Skeletal muscle cell (primary cell): ENCODE results near the gene C5orf15.
A peak's percentile ranks its signal among the peaks of the same experiment; 100 is the strongest.
"Not testable (repeated sequence)": the region's sequence is repeated elsewhere in the genome, so short reads cannot be mapped to it uniquely, and the experiment has no call there.

Source experiments
- DNase-seq: peaks from one replicate; pipeline ENCODE4 v3.0.0-alpha.2; 2010; ENCODE audit warnings: low read depth
- H3K4me3 ChIP-seq: 2 replicates; pipeline ENCODE4 v1.5.1; 2011; ENCODE audit warnings: low read depth, mild to moderate bottlenecking, control low read depth, low read length, moderate library complexity

The C5orf15 gene

DNA sequence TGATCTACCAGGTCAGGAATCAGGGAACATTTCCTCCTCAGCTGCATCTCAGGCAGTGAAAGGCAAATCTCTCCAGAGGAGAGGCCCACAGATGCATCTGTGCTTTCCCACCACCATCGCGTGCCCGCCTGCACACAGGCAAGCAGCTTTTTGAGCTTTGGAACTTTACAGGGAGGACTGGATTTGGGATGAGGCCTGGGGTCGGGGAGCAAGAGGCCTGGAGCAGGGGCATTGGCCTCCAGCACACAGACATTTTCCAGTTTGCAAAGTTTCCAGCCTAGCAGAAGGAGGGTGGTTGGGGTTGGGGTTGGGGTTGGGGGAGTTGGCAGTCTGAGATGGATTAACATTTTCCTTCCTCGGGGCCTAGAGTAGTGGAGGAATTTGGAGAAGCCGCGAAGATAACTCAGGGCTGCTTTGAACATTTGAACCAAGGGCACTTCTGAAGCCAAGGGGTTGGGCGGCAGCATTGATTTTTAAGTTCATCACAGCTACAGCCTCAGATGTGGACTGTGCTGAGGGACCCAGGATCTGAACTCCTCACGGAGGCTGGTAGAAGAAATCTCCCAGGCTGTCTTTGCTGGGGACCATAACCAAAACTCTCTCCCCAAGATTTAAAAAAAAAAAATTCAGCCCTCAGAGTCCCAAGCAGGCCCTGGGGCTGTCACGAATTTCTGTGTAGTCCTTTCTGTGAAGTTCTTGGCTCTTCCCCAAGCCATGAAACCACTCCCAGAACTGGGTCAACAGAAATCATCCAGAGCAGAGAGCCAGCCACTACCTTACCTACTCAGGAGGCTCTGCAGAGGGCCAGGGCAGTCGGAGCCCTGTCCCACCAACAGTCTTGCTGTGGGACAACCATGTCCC is 25.6 kb downstream of the C5orf15 start:
- DNase-seq: no peak
- no peak overlapping the region for H3K4me3 ChIP-seq

GRCh38 chr5:133941456-133942196 is 26.8 kb downstream of the C5orf15 start:
- DNase-seq: no peak
- H3K4me3 ChIP-seq: no peak overlapping the region

DNA sequence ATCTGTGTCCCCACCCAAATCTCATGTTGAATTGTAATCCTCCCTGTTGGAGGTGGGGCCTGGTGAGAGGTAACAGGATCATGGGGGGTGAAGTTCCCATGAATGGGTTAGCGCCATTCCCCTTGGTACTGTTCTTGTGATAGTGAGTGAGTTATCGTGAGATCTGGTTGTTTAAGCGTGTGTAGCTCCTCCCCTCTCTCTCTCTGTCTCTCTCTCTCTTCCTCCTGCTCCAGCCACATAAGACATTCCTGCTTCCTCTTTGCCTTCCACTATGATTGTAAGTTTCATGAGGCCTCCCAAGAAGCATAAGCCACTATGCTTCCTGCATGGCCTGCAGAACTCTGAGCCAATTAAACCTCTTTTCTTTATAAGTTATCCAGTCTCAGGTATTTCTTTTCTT is 28.8 kb downstream of the C5orf15 start:
- no peak overlapping the region for H3K4me3 ChIP-seq
- DNase-seq: no peak

GRCh38 chr5:133938929-133939328 is 29.5 kb downstream of the C5orf15 start:
- no peak overlapping the region for H3K4me3 ChIP-seq
- no peak for DNase-seq

DNA sequence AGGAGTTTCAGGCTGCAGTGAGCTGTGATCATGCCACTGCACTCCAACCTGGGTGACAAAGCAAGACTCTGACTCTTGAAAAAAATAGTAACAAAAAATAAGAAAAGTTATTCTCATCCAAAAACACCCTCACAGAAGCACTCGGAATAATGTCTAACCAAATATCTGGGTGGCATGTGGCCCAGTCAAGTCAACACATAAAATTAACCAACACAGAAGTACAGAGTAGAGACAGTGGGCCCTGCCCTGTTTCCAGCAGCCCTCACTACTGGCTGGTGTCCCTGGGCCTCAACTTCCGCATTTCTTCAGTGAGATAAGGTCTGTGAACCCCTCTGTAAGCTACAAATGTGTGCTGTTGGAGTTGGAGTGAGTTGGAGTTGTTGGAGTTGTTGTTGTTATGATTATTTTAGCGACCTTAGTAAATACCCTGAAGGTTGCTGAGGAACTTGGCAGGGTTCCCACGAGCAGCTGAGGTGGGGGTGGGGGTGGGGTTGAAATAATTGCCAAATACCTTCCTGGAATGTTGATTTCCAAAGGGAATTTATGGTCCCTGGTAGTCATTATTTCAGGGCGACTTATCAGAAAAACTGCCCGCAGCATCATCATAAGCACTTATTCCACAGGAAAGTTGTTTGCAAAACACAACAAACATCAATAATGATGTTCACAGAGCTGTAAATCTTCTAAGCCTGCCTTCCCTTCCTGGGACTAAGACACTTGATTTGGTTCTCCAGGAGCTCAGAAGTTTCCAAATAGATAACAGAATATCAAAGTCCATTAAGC is 30.2 kb downstream of the C5orf15 start:
- H3K4me3 ChIP-seq: no peak overlapping the region
- DNase-seq: no peak

DNA sequence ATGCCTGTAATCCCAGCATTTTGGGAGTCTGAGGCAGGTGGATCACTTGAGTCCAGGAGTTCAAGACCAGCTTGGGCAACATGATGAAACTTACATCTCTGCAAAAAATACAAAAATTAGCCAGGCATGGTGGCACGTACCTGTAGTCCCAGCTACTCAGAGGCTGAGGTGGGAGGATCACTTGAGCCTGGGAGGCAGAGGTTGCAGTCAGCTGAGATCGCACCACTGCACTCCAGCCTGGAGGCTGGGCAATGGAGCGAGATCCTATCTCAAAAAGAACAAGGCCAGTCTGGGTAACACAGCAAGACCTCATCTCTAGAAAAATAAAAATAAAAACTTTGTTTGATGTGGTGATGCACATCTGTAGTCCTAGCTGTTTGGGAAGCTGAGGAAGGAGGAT is 30.8 kb downstream of the C5orf15 start:
- H3K4me3 ChIP-seq, DNase-seq: not testable (repeated sequence)

GRCh38 chr5:133936651-133937015 is 31.8 kb downstream of the C5orf15 start:
- no peak for DNase-seq
- H3K4me3 ChIP-seq: no peak overlapping the region

- not testable (repeated sequence) for H3K4me3 ChIP-seq, DNase-seq
These were observed 32.3 kb downstream of the C5orf15 start for GRCh38 chr5:133935991-133936650.

GRCh38 chr5:133935667-133935940 is 32.8 kb downstream of the C5orf15 start:
- no peak for DNase-seq

DNA sequence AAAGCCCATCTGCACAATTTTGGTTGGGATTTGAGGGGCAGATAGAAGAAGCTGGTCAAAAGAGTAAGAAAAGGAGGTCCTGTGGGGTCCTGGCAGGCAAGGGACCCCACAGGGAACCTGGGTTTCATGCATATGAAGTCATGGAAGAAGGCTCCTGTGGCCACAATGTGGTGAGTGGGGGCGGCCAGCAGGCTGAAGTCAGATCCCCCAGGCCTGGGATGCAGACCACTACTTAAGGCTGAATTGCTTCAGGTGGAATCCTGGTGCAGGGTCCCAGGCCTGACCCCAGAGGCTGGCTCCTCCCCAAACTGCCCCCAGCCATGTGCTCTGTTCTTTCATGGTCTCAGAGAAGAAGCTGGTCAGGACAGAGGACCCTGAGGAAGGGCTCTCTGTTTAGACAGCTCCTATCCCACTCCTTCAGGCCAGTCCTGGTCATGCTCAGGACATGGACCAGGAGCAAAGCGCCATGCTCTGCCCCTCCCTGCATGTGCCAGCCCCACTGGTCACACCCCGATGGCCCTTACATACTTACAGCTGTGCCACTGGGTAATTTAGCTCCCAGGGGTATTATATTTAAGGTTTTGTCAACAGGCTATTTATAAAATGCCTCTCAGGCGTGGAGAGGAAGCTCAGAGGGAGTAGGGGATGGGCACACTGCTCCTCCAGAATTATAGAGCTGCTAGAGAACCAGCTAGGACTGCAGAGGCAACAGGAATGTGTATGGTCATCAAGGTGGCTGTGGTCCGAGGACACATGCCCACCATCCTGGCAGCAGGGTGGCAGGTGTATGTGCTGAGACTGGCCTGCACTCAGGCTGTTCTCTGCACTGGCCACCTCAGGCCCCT is 33.4 kb downstream of the C5orf15 start:
- no peak for DNase-seq
- H3K4me3 ChIP-seq: no peak overlapping the region

More at GRCh38 chr5:133935667-133935940, 32.8 kb downstream of the C5orf15 start:
- no peak overlapping the region for H3K4me3 ChIP-seq

- no peak overlapping the region for H3K4me3 ChIP-seq
- DNase-seq: no peak
These were observed 34.1 kb downstream of the C5orf15 start for GRCh38 chr5:133934311-133934710.

DNA sequence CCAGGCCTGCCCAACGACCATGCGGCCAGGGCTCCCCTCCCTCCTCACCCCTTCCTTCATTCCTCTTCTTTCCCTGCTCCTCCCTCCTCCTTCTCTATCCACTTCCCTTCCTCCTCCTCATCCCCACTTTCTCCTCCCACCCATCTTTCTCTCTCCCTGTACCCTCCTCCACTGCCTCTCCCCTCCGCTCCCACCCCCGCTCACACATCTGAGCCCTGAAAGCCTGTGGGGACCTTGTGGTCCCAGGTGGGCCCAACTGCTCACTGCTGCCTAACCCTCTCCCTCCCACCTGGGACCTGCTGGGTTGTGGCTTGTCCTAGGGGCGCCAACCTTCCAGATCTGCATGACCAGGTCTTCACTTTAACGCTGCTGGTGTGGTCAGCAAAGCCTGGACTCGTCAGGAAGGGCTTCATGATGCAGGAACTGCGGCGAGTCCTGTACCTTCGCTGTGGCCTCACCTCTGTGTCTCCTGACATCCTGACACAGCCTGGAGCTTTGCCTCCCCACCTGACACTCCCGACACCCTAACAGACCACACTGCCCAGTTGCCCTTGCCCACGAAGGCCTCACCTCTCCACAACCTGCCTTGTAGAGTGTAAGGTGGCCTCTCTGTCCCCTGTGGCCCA is 34.6 kb downstream of the C5orf15 start:
- no peak for DNase-seq
- no peak overlapping the region for H3K4me3 ChIP-seq

- no peak overlapping the region for H3K4me3 ChIP-seq
These were observed 35.3 kb downstream of the C5orf15 start for GRCh38 chr5:133933169-133933509.

DNA sequence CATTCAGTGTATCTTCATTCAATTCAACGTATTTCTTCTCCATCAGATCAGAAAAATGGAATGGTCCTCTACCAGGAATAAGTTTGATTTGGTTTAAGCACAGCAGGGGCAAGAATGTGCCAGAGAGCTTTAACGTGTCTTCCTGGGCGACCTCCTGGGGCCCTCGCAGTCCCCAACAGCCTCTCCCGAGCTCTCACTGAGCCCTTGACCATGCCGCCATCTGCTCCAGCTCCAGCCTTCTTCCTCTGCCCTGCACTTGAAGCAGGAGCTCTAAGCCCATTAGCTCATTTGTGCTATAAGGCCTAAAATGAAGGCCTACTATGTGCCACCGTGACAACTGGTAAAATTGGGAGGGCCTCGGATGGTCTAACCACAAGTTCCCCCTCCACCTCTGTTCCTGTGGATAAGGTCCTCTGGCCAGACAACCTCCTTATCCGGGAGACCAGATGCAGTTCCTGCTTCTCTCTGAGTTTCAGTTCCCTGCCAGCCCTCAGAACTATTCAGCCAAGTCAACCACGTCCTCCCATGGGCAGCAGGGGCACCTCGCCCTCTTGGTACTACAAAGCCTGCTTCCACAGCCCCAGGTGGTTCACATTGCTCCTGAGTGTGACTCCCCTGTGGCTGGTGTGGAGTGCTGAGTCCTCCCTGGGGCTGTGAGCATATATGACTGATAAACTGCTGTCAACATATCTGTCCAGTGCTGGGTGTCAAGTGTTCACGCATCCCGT is 35.8 kb downstream of the C5orf15 start:
- H3K4me3 ChIP-seq: no peak overlapping the region
- no peak for DNase-seq

More at GRCh38 chr5:133933169-133933509, 35.3 kb downstream of the C5orf15 start:
- no peak for DNase-seq

- H3K4me3 ChIP-seq: no peak overlapping the region
- no peak for DNase-seq
These were observed 36.9 kb downstream of the C5orf15 start for GRCh38 chr5:133931546-133931945.

DNA sequence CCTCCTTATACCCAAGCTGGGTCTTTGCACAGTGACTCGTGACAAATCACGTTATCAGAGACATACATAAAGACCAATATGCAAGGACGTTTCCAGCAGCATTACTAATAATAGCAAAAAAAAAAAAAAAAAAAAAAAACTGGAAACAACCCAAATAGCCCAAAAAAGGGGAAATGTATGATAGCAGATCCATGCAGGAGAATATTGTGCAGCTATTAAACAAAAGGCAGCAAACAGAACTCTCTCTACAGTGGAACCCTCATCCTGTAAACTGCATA is 37.7 kb downstream of the C5orf15 start:
- no peak overlapping the region for H3K4me3 ChIP-seq
- DNase-seq: no peak

- no peak overlapping the region for H3K4me3 ChIP-seq
These were observed 38.2 kb downstream of the C5orf15 start for GRCh38 chr5:133930061-133930812.

More at GRCh38 chr5:133930061-133930812, 38.2 kb downstream of the C5orf15 start:
- peak; percentile 24 for DNase-seq
